HCT116 (cell line): ENCODE data around the gene OXCT2.

Experiments used
- POLR2AphosphoS5 ChIP-seq: IDR thresholded peaks from 2 replicates; pipeline ENCODE4 v1.6.1; 2011; ENCODE audit warnings: mild to moderate bottlenecking, low read depth, low read length, moderate library complexity
- TF ChIP-seq, protein P1 (sequence below), 3 experiments: fragments of 200-600 bp in 1 of 3; sonication (generic) in 1 of 3; IDR thresholded peaks in 2 of 3; conservative IDR thresholded peaks in 1 of 3; 2 replicates each; pipeline ENCODE4 v1.5.1; 2012 to 2017; ENCODE audit warnings: low read depth in 2 of 3, low read length in 2 of 3, antibody characterized with exemption in 1 of 3, borderline replicate concordance in 1 of 3, control low read depth in 1 of 3, mild to moderate bottlenecking in 1 of 3, mixed read lengths in 1 of 3, mixed run types in 1 of 3, moderate library complexity in 1 of 3; ENCODE audit not compliant: insufficient read depth in 1 of 3

DNA sequence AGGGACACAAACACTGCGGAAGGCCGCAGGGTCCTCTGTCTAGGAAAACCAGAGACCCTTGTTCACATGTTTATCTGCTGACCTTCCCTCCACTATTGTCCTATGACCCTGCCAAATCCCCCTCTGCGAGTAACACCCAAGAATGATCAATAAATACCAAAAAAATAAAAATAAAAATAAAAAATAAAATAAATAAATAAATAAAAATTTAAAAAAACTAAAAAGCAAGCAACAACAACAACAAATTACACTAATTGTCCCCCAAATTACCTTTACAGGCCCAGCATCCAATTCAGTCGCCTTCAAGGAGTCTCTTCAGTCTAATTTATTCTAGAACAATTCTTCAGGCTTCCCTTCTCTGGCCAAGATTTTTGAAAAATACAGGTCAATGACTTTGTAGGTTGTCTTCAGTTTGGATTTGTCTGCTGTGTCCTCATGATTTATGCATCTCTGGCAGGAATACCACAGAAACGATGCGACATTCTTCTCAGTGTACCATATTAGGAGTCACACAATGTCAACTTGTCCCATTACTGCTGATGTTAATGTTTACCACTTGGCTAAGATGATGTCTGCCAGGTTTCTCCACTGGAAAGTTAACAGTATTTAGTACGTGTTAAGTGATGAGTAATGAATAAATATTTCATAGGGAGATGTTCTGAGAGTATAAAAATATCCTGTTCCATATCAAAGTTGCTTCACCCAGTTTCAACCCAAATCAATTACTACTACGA is 37.8 kb upstream of the OXCT2 start:
- TF ChIP-seq, protein P1, sequence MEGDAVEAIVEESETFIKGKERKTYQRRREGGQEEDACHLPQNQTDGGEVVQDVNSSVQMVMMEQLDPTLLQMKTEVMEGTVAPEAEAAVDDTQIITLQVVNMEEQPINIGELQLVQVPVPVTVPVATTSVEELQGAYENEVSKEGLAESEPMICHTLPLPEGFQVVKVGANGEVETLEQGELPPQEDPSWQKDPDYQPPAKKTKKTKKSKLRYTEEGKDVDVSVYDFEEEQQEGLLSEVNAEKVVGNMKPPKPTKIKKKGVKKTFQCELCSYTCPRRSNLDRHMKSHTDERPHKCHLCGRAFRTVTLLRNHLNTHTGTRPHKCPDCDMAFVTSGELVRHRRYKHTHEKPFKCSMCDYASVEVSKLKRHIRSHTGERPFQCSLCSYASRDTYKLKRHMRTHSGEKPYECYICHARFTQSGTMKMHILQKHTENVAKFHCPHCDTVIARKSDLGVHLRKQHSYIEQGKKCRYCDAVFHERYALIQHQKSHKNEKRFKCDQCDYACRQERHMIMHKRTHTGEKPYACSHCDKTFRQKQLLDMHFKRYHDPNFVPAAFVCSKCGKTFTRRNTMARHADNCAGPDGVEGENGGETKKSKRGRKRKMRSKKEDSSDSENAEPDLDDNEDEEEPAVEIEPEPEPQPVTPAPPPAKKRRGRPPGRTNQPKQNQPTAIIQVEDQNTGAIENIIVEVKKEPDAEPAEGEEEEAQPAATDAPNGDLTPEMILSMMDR (IDR thresholded peaks at IDR 0.05 in 2 of 3, conservative IDR thresholded peaks at IDR 0.05 in 1 of 3; ENCODE audit: borderline replicate concordance in 1 of 3, insufficient read depth in 1 of 3, low read depth in 2 of 3, low read length in 2 of 3) = no peak
- no peak for TF ChIP-seq POLR2AphosphoS5
